ENCODE results near the gene DDR1.

DDR1 gene

GRCh38 chr6:30947231-30947630, 62.9 kb downstream of the DDR1 start:
- POLR2A ChIA-PET, result no interaction called here
- TF ChIP-seq L3MBTL2 (conservative IDR thresholded peaks at IDR 0.05) (no peak), FOXA1 (IDR thresholded peaks at IDR 0.05) (no peak), SUZ12 (IDR thresholded peaks at IDR 0.05) (no peak), FOXM1 (IDR thresholded peaks at IDR 0.05; ENCODE audit: borderline replicate concordance) (no peak), TARDBP (IDR thresholded peaks at IDR 0.05) (no peak), BHLHE40 (IDR thresholded peaks at IDR 0.05; ENCODE audit: borderline replicate concordance) (no peak), ARNT (IDR thresholded peaks at IDR 0.05) (no peak), ZNF384 (IDR thresholded peaks at IDR 0.05) (no peak), ELF4 (IDR thresholded peaks at IDR 0.05) (no peak), PKNOX1 (IDR thresholded peaks at IDR 0.05) (no peak)
- CTCF ChIA-PET, result no interaction called here
- DNase-seq (ENCODE audit: extremely low spot score), result no peak

GRCh38 chr6:30948811-30949210, 64.5 kb downstream of the DDR1 start:
- DNase-seq (ENCODE audit: extremely low spot score), result no peak
- no peak for TF ChIP-seq CTBP1 (IDR thresholded peaks at IDR 0.05; ENCODE audit: borderline replicate concordance)
- TF ChIP-seq HDGF (IDR thresholded peaks at IDR 0.05; ENCODE audit: borderline replicate concordance), result no peak
- no peak for TF ChIP-seq TARDBP (IDR thresholded peaks at IDR 0.05)
- no peak for TF ChIP-seq FOXK2 (IDR thresholded peaks at IDR 0.05)
- no peak for TF ChIP-seq PKNOX1 (IDR thresholded peaks at IDR 0.05)
- no peak for TF ChIP-seq LEF1 (IDR thresholded peaks at IDR 0.05; ENCODE audit: borderline replicate concordance)
- no peak for TF ChIP-seq ZNF384 (IDR thresholded peaks at IDR 0.05)
- TF ChIP-seq ELF4 (IDR thresholded peaks at IDR 0.05), result no peak
- TF ChIP-seq ARNT (IDR thresholded peaks at IDR 0.05), result no peak
- TF ChIP-seq FOXM1 (IDR thresholded peaks at IDR 0.05; ENCODE audit: borderline replicate concordance), result no peak
- CTCF ChIA-PET, result no interaction called here
- POLR2A ChIA-PET, result no interaction called here
